Neuronal stem cell (in vitro differentiated cells): ENCODE data around the gene SIX1.

Experiments
- DNase-seq: peaks from one replicate; pipeline ENCODE4 v3.0.0-alpha.2; 2013; ENCODE audit warnings: low spot score
- H2AFZ ChIP-seq: one replicate; pipeline ENCODE4 v1.6.1; 2013; ENCODE audit warnings: mild to moderate bottlenecking, low read length, inconsistent platforms
- H2AK5ac ChIP-seq: 2 replicates; pipeline ENCODE4 v1.6.1; 2013; ENCODE audit warnings: low read depth, mild to moderate bottlenecking, inconsistent platforms, low read length, moderate library complexity, mixed read lengths
- H2BK120ac ChIP-seq: 2 replicates; pipeline ENCODE4 v1.6.1; 2013; ENCODE audit warnings: low read depth, mild to moderate bottlenecking, inconsistent platforms, low read length, moderate library complexity, mixed read lengths
- H2BK12ac ChIP-seq: one replicate; pipeline ENCODE4 v1.6.1; 2013; ENCODE audit warnings: low read length, inconsistent platforms
- H2BK15ac ChIP-seq: 2 replicates; pipeline ENCODE4 v1.6.1; 2013; ENCODE audit warnings: mild to moderate bottlenecking, low read length, inconsistent platforms, mixed read lengths
- H2BK5ac ChIP-seq: one replicate; pipeline ENCODE4 v1.6.1; 2013; ENCODE audit warnings: inconsistent platforms, mild to moderate bottlenecking, low read length, moderate library complexity
- H3K14ac ChIP-seq: one replicate; pipeline ENCODE4 v1.6.1; 2013; ENCODE audit warnings: low read length, inconsistent platforms
- H3K18ac ChIP-seq: 2 replicates; pipeline ENCODE4 v1.6.1; 2013; ENCODE audit warnings: low read length, inconsistent platforms
- H3K23ac ChIP-seq: 2 replicates; pipeline ENCODE4 v1.6.1; 2013; ENCODE audit warnings: low read depth, mild to moderate bottlenecking, mixed read lengths, low read length, inconsistent platforms; ENCODE audit not compliant: poor library complexity
- H3K27ac ChIP-seq: replicated peaks from 3 replicates; pipeline ENCODE4 v1.5.1; 2013; ENCODE audit warnings: low read length, inconsistent platforms
- H3K27me3 ChIP-seq, 3 experiments: 2 replicates each; pipeline ENCODE4 v1.6.1; 2013; ENCODE audit warnings: low read length in 3 of 3, mild to moderate bottlenecking in 2 of 3, inconsistent platforms in 1 of 3, low read depth in 1 of 3, mixed read lengths in 1 of 3, moderate library complexity in 1 of 3; ENCODE audit not compliant: control insufficient read depth in 3 of 3, insufficient read depth in 3 of 3
- H3K36me3 ChIP-seq, 2 donors: replicated peaks in 1 of 2; 2 replicates each; pipeline ENCODE4 v1.6.1; 2013; ENCODE audit warnings: low read length in 2 of 2; ENCODE audit not compliant: control insufficient read depth in 2 of 2, insufficient read depth in 2 of 2
- H3K4ac ChIP-seq: 2 replicates; pipeline ENCODE4 v1.6.1; 2013; ENCODE audit warnings: inconsistent platforms, mild to moderate bottlenecking, low read length, moderate library complexity
- H3K4me1 ChIP-seq, 2 donors: 1 replicate in 1 of 2; 2 replicates in 1 of 2; pipeline ENCODE4 v1.6.1; 2013; ENCODE audit warnings: low read length in 2 of 2, low read depth in 1 of 2; ENCODE audit not compliant: control insufficient read depth in 2 of 2, insufficient read depth in 1 of 2
- H3K4me2 ChIP-seq: one replicate; pipeline ENCODE4 v1.6.1; 2013; ENCODE audit warnings: mild to moderate bottlenecking, low read length, inconsistent platforms; ENCODE audit not compliant: insufficient read depth, poor library complexity, severe bottlenecking
- H3K4me3 ChIP-seq, 2 donors: 2 replicates each; pipeline ENCODE4 v1.5.1; 2013; ENCODE audit warnings: low read length in 2 of 2, mild to moderate bottlenecking in 2 of 2, inconsistent platforms in 1 of 2, moderate library complexity in 1 of 2
- H3K79me1 ChIP-seq: one replicate; pipeline ENCODE4 v1.6.1; 2013; ENCODE audit warnings: low read depth, mild to moderate bottlenecking, inconsistent platforms, low read length, moderate library complexity
- H3K9ac ChIP-seq: one replicate; pipeline ENCODE4 v1.6.1; 2013; ENCODE audit warnings: mild to moderate bottlenecking, low read depth, low read length, inconsistent platforms; ENCODE audit not compliant: poor library complexity
- H3K9me3 ChIP-seq, 2 donors: replicated peaks in 1 of 2; 2 replicates each; pipeline versions ENCODE3 to v1.6.1; 2013; ENCODE audit warnings: low read length in 2 of 2, mild to moderate bottlenecking in 2 of 2, inconsistent platforms in 1 of 2, low read depth in 1 of 2, mixed read lengths in 1 of 2, moderate library complexity in 1 of 2; ENCODE audit not compliant: control insufficient read depth in 2 of 2, insufficient read depth in 1 of 2
- H4K8ac ChIP-seq: one replicate; pipeline ENCODE4 v1.6.1; 2013; ENCODE audit warnings: low read depth, mild to moderate bottlenecking, inconsistent platforms, low read length, moderate library complexity
- H4K91ac ChIP-seq: one replicate; pipeline ENCODE4 v1.6.1; 2013; ENCODE audit warnings: low read length, low read depth, mild to moderate bottlenecking, inconsistent platforms; ENCODE audit not compliant: poor library complexity
- WGBS, 2 donors: extraction: QIAGEN DNeasy Blood & Tissue Kit; methylation state at CpG; one replicate each; pipeline ENCODE4 v1.1.7; 2013; ENCODE audit warnings: missing lambda C conversion rate in 2 of 2, mixed read lengths in 1 of 2; ENCODE audit not compliant: insufficient read length in 2 of 2, insufficient replicate concordance in 1 of 2; ENCODE audit errors: extremely low coverage in 2 of 2; 5-methylcytosine and 5-hydroxymethylcytosine counted together

Gene SIX1

DNA sequence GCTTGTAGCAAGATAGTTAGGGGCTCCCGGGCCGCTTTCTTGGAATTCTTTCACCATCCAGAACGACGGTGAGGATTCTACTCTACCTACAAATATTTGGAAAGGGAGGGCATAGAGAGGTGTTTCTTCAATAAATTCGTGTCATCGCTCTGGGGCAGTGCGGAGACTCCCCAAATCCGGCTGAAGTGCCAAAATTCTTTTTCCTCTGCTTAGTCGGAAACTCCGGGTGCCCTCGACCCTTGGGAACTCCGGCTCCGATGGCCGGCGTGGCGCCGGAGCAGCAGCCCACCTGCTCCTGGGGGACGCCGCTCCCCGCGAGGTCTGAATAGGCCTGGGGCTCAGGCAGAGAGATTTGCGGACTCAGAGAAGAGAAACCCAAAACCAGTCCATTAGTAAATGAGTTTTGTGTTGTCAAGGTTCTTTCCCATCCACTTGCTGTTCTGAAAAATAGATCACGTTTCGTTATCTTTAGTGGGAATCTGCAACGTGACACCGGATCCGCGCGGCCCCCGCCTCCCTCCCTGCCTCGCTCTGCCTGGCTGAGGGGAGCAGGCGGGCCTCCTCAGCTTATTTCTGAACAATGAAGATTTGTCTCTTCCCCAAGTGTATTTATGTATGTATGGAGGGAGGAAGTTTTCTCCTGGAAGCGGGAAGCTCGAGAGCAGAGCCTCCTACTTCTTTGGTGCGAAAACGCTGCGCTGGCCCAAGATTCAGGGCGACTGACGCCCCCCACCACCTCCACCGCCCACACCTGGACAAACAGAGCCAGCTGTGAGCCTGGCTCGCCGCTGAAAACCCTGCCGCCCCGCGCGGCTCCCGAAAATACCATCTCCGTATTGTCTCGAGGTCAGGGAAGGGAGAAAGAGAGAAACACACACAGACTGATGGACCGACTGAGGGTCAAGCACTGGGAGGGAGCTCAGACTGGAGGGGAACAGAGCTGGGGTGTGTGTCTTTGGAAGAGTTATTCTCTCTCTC, 3.7 kb upstream of the SIX1 start:
- no peak overlapping the region for H4K8ac ChIP-seq
- DNase-seq: peak; percentile 39
- H3K23ac ChIP-seq: no peak overlapping the region
- H3K4ac ChIP-seq: no peak overlapping the region
- no CpG with 5 or more reads among the region's 50 CpGs for WGBS, 2 donors
- H2BK12ac ChIP-seq: no peak overlapping the region
- H3K4me1 ChIP-seq: peaks cover 18 to 24% of the 10 kb centered on the region in 2 donors
- no peak overlapping the region for H2BK5ac ChIP-seq
- peaks cover 54 to 98% (median 93%) of the 10 kb centered on the region in 3 experiments for H3K27me3 ChIP-seq
- H2AFZ ChIP-seq: peak overlapping the region; percentile 72
- no peaks in the 10 kb centered on the region for H3K79me1 ChIP-seq
- H3K27ac ChIP-seq: no peak overlapping the region
- H3K4me2 ChIP-seq: peak overlapping the region; percentile 2
- H3K14ac ChIP-seq: no peak overlapping the region
- no peaks in the 10 kb centered on the region for H3K36me3 ChIP-seq
- H3K9ac ChIP-seq: no peak overlapping the region
- no peak overlapping the region for H2AK5ac ChIP-seq
- H3K4me3 ChIP-seq: no peak overlapping the region
- no peak overlapping the region for H4K91ac ChIP-seq
- peak overlapping the region; percentile 31 for H3K18ac ChIP-seq
- no peak overlapping the region for H2BK15ac ChIP-seq
- H2BK120ac ChIP-seq: no peak overlapping the region
- peaks cover 3 to 11% of the 10 kb centered on the region in 2 donors for H3K9me3 ChIP-seq

DNA sequence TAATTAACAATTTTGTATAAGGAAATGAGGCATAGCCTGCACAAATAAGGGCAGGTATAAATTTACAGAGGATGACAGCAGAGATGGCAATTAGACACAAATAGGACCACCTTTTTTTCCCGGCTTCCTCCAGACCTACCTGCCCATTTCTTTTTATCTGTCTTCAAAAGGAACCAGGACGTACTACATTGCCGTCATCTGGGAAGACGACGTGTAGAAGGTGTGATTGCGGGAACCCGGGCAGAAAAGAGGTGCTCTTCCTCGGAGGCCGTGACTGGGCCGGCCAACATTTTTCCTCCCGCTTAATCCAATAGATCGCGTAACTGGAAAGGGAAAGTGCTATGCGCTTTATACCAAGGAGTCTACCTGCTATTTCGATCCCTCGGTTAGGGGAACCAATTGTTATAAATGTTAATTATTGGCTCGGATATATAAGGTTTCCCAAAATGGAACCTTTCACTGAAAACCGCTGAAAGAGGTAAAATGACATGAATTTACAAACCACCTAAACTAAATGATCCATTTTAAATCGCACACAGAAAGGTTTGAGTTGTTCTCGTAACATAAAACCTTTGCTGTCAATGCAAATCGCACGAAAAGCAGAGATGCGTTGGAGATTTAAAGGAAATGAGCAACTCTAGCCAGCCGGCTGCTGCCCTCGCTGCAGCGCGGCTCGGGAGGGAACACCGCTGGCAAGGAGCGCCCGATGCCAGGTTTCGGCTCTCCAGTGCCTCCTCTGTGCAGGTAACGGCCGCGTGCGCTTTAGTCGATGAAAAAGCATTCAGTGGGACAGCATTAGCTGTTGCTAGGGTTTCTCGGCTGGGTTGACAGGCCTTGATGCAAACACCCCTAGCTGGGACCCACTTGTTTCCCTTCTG, 2.8 kb upstream of the SIX1 start:
- Histone ChIP-seq H3K36me3 (no peaks in the 10 kb centered on the region), H3K4me3 (no peak overlapping the region), H3K18ac (no peak overlapping the region), H4K91ac (no peak overlapping the region), H4K8ac (no peak overlapping the region), H3K79me1 (no peaks in the 10 kb centered on the region), H3K4me2 (no peak overlapping the region), H3K4me1 (peaks cover 15 to 21% of the 10 kb centered on the region in 2 donors), H2AFZ (peak overlapping the region; percentile 72), H3K23ac (no peak overlapping the region), H2BK15ac (no peak overlapping the region), H2BK12ac (no peak overlapping the region), H2BK120ac (no peak overlapping the region), H3K14ac (no peak overlapping the region), H3K9me3 (peaks cover 3 to 11% of the 10 kb centered on the region in 2 donors), H3K9ac (no peak overlapping the region), H3K4ac (no peak overlapping the region), H3K27me3 (peaks cover 60 to 98% (median 96%) of the 10 kb centered on the region in 3 experiments), H3K27ac (no peak overlapping the region), H2AK5ac (no peak overlapping the region), H2BK5ac (no peak overlapping the region)
- WGBS, 2 donors: no CpG with 5 or more reads among the region's 38 CpGs
- peak; percentile 38 for DNase-seq

DNA sequence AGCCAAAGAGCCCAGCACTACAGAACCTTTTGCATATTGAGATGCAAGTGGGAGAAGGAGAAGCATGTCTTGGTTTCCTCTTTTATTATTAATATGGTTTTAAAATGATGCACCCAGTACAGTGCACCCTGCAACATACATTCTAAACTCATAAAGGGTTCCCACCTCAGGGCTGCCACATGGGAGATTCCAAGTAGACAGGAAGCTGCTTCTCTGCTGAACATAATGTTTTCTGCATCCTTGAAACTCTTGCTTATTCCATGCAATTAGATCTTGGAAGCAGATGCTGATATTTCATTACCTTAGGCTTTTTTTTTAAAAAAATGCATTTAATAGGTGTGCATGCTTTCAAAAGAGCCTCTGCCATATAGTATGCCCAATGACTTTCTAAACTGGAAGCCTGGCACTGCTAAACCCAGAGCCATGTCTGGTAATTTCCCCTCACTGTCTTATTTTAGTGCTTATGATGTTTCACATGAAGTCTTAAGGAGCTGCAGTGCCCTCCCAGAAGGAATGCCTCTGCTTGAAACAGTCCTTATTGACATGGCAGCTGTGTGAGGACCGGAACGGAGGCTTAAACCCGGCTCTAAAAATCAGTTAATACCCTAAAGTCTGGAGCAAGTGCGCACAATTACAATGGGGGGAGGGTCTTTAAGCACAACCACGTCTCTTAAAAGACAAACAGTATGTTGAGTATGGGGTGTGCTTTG, 2.0 kb upstream of the SIX1 start:
- Histone ChIP-seq H2AK5ac (no peak overlapping the region), H3K4me1 (peaks cover 15 to 17% of the 10 kb centered on the region in 2 donors), H2BK5ac (no peak overlapping the region), H3K4ac (no peak overlapping the region), H2BK15ac (no peak overlapping the region), H3K23ac (no peak overlapping the region), H2BK12ac (no peak overlapping the region), H2BK120ac (no peak overlapping the region), H2AFZ (no peak overlapping the region), H3K4me2 (no peak overlapping the region), H3K4me3 (no peak overlapping the region), H3K18ac (no peak overlapping the region), H3K79me1 (no peaks in the 10 kb centered on the region), H3K27ac (no peak overlapping the region), H3K27me3 (peaks cover 63 to 98% (median 97%) of the 10 kb centered on the region in 3 experiments), H3K9me3 (peaks cover 3 to 6% of the 10 kb centered on the region in 2 donors), H4K91ac (no peak overlapping the region), H3K9ac (no peak overlapping the region), H3K36me3 (no peaks in the 10 kb centered on the region), H3K14ac (no peak overlapping the region), H4K8ac (no peak overlapping the region)
- no CpG with 5 or more reads among the region's 5 CpGs for WGBS, 2 donors
- DNase-seq: peak; percentile 15
